Lower leg skin (tissue), 4 donors: ENCODE data around the gene ZBTB20. TPM values are rescaled to one million over a fixed set of nuclear protein-coding genes. Genes with fewer than 3 reads are reported as not detected.

Experiments used
- DNase-seq, 2 donors: peaks; one replicate each; pipeline ENCODE4 v3.0.0-alpha.2; 2019; ENCODE audit warnings: low spot score in 2 of 2
- H3K4me3 ChIP-seq: fragments of 200-600 bp; sonication (generic); 2 replicates; pipeline ENCODE4 v1.5.1; 2017; ENCODE audit warnings: mild to moderate bottlenecking, low read depth; ENCODE audit not compliant: poor library complexity, severe bottlenecking
- CTCF ChIP-seq, 3 donors: fragments of 450-650 bp; IDR thresholded peaks; one replicate each; pipeline ENCODE4 v1.5.1; 2016; ENCODE audit warnings: antibody characterized with exemption in 3 of 3, mild to moderate bottlenecking in 3 of 3, moderate library complexity in 2 of 3
- POLR2A ChIP-seq, 2 donors: fragments of 450-650 bp; IDR thresholded peaks; one replicate each; pipeline ENCODE4 v1.6.1; 2016 to 2017; ENCODE audit warnings: antibody characterized with exemption in 2 of 2, mild to moderate bottlenecking in 1 of 2, moderate library complexity in 1 of 2
- WGBS, 2 donors: methylation state at CpG; one replicate each; pipeline ENCODE4 v1.1.5; 2018; 5-methylcytosine and 5-hydroxymethylcytosine counted together
- intact Hi-C: fragments of 100-400 bp; cut with DNase I; formaldehyde crosslinking; loops from one replicate; pipeline ENCODE4 v1.15.0; 2023; ENCODE audit warnings: low total_unique reads
- total RNA-seq, 4 donors: library from RNA; depleted of rRNA; stranded (reverse); fragments of >200 nt; gene quantifications; one replicate each; pipeline ENCODE4 v1.1.0, GENCODE V29; 2016

ZBTB20 gene
- total RNA-seq, 4 donors from 2014 or later: 22.5 to 41.9 (median 33.1) TPM

- H3K4me3 ChIP-seq: no peak overlapping the region
- intact Hi-C loops: no loop called here
- WGBS, 2 donors: 76 to 84% methylated on average over 6 of the region's 6 CpGs
- DNase-seq: no peak
- TF ChIP-seq POLR2A (IDR thresholded peaks at IDR 0.05) (no peak), CTCF (IDR thresholded peaks at IDR 0.05) (no peak)
Observed at GRCh38 chr3:114994554-114995341, 152.3 kb downstream of the ZBTB20 start.

GRCh38 chr3:114985776-114986175, 161.3 kb downstream of the ZBTB20 start:
- TF ChIP-seq POLR2A (IDR thresholded peaks at IDR 0.05): no peak
- TF ChIP-seq CTCF (IDR thresholded peaks at IDR 0.05): no peak
- H3K4me3 ChIP-seq: no peak overlapping the region
- intact Hi-C loops: no loop called here
- 93 to 95% methylated on average over 1 of the region's 1 CpG for WGBS, 2 donors
- DNase-seq: no peak

GRCh38 chr3:114983248-114983647, 163.8 kb downstream of the ZBTB20 start:
- TF ChIP-seq POLR2A (IDR thresholded peaks at IDR 0.05) (no peak), CTCF (IDR thresholded peaks at IDR 0.05) (no peak)
- intact Hi-C loops: no loop called here
- no peak overlapping the region for H3K4me3 ChIP-seq
- DNase-seq: no peak
- 84 to 91% methylated on average over 6 of the region's 6 CpGs for WGBS, 2 donors

GRCh38 chr3:114974387-114974786, 172.7 kb downstream of the ZBTB20 start:
- WGBS, 2 donors: 94 to 95% methylated on average over 3 of the region's 3 CpGs
- H3K4me3 ChIP-seq: no peak overlapping the region
- no peak for DNase-seq
- TF ChIP-seq POLR2A (IDR thresholded peaks at IDR 0.05) (no peak), CTCF (IDR thresholded peaks at IDR 0.05) (no peak)
- intact Hi-C loops: loop anchor here (10.0 kb wide), 1 partner anchor 450 kb away; no protein-coding TSS in a partner anchor

- WGBS, 2 donors: 90 to 91% methylated on average over 3 of the region's 3 CpGs
- intact Hi-C loops: loop anchor here (10.0 kb wide), 1 partner anchor 449 kb away; no protein-coding TSS in a partner anchor
Observed at GRCh38 chr3:114973536-114973935, 173.6 kb downstream of the ZBTB20 start.

More at GRCh38 chr3:114973536-114973935, 173.6 kb downstream of the ZBTB20 start:
- DNase-seq: no peak
- no peak overlapping the region for H3K4me3 ChIP-seq
- TF ChIP-seq POLR2A (IDR thresholded peaks at IDR 0.05): no peak
- no peak for TF ChIP-seq CTCF (IDR thresholded peaks at IDR 0.05)
